Measurements from ENCODE around the gene DENND1C.

DNA sequence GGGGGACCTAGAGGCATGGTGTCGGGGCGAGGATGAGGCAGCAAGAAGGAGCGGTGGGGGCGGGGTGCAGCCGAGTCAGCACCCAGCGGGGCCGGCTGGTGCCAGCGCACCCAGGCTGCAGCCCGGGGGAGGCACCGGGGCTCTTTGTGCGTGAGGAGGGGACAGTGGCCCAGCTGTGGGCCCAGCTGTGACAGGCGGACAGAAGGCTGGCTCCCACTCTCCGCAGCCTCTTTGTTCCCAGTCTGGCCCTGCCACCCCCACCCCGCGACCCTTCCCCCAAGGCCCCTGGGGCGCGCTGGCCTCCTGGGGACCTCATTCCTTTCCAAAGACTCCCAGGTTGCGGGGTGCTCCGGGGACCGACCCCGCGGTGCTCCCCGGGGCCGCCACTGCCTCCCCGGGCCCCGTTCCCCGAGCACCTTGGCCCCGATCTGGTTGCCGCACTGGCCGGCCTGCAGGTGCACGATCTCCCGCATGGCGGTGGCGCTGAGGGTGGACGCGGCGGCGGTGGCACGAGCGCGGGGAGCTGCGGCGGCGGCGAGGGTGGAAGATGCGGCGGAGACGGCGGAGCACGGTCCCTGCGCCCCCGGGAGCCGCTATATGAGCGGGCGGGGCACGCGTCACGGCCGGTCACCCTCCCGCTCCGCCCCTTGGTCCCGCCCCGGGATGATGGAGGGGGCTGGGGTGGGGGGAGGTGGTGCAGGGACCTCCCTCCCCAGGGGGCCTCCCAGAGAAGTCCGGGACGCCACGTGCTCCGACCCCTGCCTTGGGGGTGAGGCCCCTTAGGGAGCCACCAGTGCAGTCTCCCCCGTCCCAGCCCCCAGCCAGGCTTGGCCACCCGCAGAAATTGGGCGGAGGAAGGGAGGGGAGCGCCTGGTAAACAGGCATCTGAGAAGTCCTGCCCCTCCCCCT, 20.4 kb upstream of the DENND1C start, which contains the start of gene TUBB4A:
- TF ChIP-seq, protein P1, sequence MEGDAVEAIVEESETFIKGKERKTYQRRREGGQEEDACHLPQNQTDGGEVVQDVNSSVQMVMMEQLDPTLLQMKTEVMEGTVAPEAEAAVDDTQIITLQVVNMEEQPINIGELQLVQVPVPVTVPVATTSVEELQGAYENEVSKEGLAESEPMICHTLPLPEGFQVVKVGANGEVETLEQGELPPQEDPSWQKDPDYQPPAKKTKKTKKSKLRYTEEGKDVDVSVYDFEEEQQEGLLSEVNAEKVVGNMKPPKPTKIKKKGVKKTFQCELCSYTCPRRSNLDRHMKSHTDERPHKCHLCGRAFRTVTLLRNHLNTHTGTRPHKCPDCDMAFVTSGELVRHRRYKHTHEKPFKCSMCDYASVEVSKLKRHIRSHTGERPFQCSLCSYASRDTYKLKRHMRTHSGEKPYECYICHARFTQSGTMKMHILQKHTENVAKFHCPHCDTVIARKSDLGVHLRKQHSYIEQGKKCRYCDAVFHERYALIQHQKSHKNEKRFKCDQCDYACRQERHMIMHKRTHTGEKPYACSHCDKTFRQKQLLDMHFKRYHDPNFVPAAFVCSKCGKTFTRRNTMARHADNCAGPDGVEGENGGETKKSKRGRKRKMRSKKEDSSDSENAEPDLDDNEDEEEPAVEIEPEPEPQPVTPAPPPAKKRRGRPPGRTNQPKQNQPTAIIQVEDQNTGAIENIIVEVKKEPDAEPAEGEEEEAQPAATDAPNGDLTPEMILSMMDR (conservative IDR thresholded peaks at IDR 0.05; ENCODE audit: low read depth in 2 of 2), result no peak
- TF ChIP-seq ETS1 (IDR thresholded peaks at IDR 0.05), result no peak
- TF ChIP-seq EZH2 (IDR thresholded peaks at IDR 0.05; ENCODE audit: low read depth, unreplicated experiment), result no peak
- no peak for TF ChIP-seq EZH2phosphoT487 (IDR thresholded peaks at IDR 0.05; ENCODE audit: unreplicated experiment)
- no peak for TF ChIP-seq ZNF331 (CRISPR knock-in tag; IDR thresholded peaks at IDR 0.05; ENCODE audit: low read depth)
